ENCODE results near the gene AKR1C4. TPM values are rescaled to one million over a fixed set of nuclear protein-coding genes. Genes with fewer than 3 reads are reported as not detected.

The AKR1C4 gene
- total RNA-seq (not detected), polyA plus RNA-seq (not detected)
- long read RNA-seq, donor 1, result 0 reads
- long read RNA-seq, donor 2, result 0 reads

DNA sequence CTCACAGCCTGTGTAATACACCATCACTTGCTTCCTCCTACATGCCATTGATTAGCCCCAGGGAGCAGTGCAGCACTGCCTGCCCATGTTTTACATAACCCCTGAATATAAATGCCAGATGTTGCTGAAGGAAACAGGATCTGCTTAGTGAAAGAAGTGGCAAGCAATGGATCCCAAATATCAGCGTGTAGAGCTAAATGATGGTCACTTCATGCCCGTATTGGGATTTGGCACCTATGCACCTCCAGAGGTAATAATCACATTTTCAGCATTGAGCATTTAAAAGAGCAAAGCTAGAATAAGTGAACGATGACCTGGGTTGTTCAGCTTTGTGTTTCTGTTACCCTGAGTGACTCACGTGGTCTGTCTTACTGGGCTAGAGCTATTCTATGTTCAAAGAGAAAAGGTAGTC lies at the start of gene AKR1C4:
Gene AKR1C4, plus strand, starts transcription at position 136 of the 412 bp plus-strand sequence. Its CDS starts 31 bp downstream, at position 167.
- no peak within 1 kb of the TSS for H3K27ac ChIP-seq
- no peak for ATAC-seq
- H3K4me3 ChIP-seq, result no peak within 1 kb of the TSS
- H3K36me3 ChIP-seq (ENCODE audit: insufficient read depth in 1 of 2, low read depth in 1 of 2), result no peaks in the 10 kb centered on the region
- no peak for DNase-seq
- intact Hi-C loops (cut with DNase I), result no loop called here
- no peaks in the 10 kb centered on the region for H3K9me3 ChIP-seq
- TF ChIP-seq, protein P1, sequence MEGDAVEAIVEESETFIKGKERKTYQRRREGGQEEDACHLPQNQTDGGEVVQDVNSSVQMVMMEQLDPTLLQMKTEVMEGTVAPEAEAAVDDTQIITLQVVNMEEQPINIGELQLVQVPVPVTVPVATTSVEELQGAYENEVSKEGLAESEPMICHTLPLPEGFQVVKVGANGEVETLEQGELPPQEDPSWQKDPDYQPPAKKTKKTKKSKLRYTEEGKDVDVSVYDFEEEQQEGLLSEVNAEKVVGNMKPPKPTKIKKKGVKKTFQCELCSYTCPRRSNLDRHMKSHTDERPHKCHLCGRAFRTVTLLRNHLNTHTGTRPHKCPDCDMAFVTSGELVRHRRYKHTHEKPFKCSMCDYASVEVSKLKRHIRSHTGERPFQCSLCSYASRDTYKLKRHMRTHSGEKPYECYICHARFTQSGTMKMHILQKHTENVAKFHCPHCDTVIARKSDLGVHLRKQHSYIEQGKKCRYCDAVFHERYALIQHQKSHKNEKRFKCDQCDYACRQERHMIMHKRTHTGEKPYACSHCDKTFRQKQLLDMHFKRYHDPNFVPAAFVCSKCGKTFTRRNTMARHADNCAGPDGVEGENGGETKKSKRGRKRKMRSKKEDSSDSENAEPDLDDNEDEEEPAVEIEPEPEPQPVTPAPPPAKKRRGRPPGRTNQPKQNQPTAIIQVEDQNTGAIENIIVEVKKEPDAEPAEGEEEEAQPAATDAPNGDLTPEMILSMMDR (IDR thresholded peaks at IDR 0.05), result no peak
- 36 to 55% (median 37%) methylated on average over 4 of the region's 4 CpGs for WGBS, 3 donors
- H3K27me3 ChIP-seq (ENCODE audit: insufficient read depth in 3 of 3, low read length in 2 of 3), result no peaks in the 10 kb centered on the region
- no peaks in the 10 kb centered on the region for H3K4me1 ChIP-seq

DNA sequence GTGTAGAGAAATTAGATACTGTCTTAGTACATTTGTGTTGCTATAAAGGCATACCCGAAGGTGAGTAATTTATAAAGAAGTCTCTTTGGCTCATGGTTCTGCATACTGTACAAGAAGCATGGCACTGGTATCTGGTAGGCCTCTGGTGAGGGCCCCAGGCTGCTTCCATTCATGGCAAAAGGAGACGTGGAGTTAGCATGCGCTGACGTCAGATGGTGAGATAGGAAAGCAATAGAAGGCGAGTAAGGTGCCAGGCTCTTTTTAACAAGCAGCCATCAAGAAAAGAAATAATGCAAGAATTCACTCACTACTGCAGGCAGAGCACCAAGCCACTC lies 49.8 kb upstream of the AKR1C4 start:
- no peak overlapping the region for H3K4me3 ChIP-seq
- TF ChIP-seq, protein P1 (IDR thresholded peaks at IDR 0.05), result no peak
- WGBS, 3 donors, result 71 to 80% (median 73%) methylated on average over 5 of the region's 5 CpGs
- no peak overlapping the region for H3K27ac ChIP-seq
- no peaks in the 10 kb centered on the region for H3K36me3 ChIP-seq (ENCODE audit: insufficient read depth in 1 of 2, low read depth in 1 of 2)
- no peaks in the 10 kb centered on the region for H3K9me3 ChIP-seq
- ATAC-seq (no peak), DNase-seq (no peak)
- no peaks in the 10 kb centered on the region for H3K4me1 ChIP-seq
- H3K27me3 ChIP-seq (ENCODE audit: insufficient read depth in 3 of 3, low read length in 2 of 3), result no peaks in the 10 kb centered on the region
- intact Hi-C loops (cut with DNase I), result no loop called here

DNA sequence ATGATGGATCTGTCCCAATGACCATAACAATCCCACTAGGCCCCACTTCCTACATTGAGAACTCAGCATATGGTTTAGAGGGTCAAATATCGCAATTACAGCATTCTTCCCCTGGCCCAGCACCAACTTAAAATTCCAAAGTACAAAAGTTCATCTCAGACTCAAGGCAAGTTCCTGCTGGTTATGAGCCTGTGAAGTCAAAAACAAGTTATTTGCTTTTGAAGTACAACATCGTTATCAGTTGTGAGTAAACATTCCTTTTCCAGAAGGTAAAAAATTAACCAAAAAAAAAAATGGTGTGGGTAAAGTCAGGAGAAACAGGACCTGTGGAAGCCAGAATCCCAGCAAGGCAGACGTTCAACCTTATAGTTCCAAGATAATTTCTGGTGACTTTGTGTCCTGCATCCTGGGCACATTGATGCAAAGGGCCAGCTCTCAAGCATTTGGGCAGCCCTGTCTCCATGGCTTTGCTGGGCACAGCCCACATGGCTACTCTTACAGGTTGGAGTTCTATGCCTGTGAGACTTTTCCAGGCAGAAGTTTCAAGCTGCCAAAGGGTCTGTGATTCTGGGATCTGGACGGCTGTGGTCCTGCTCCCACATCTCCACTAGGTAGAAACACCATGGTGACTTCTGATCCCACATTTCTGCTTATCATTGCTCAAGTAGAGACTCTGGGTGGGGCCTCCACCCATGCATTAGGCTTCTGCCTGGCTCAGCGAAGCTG lies 49.2 kb upstream of the AKR1C4 start:
- no peak for ATAC-seq
- intact Hi-C loops (cut with DNase I), result no loop called here

GRCh38 chr10:5147981-5148677 lies 48.5 kb upstream of the AKR1C4 start:
- H3K4me3 ChIP-seq, result no peak overlapping the region
- intact Hi-C loops (cut with DNase I), result no loop called here
- WGBS, 3 donors, result 50 to 56% (median 54%) methylated on average over 3 of the region's 3 CpGs
- H3K27me3 ChIP-seq (ENCODE audit: insufficient read depth in 3 of 3, low read length in 2 of 3), result no peaks in the 10 kb centered on the region
- H3K9me3 ChIP-seq, result no peaks in the 10 kb centered on the region
- no peak for ATAC-seq
- H3K4me1 ChIP-seq, result no peaks in the 10 kb centered on the region
- H3K27ac ChIP-seq, result no peak overlapping the region
- H3K36me3 ChIP-seq (ENCODE audit: insufficient read depth in 1 of 2, low read depth in 1 of 2), result no peaks in the 10 kb centered on the region
- no peak for DNase-seq
- TF ChIP-seq, protein P1 (IDR thresholded peaks at IDR 0.05), result no peak

More for the DNA sequence above, 49.2 kb upstream of the AKR1C4 start:
- Histone ChIP-seq H3K4me1 (no peaks in the 10 kb centered on the region), H3K27me3 (ENCODE audit: insufficient read depth in 3 of 3, low read length in 2 of 3) (no peaks in the 10 kb centered on the region), H3K36me3 (ENCODE audit: insufficient read depth in 1 of 2, low read depth in 1 of 2) (no peaks in the 10 kb centered on the region), H3K4me3 (no peak overlapping the region), H3K9me3 (no peaks in the 10 kb centered on the region), H3K27ac (no peak overlapping the region)
- TF ChIP-seq, protein P1 (IDR thresholded peaks at IDR 0.05), result no peak
- DNase-seq, result no peak
- WGBS, 3 donors, result 49 to 58% (median 56%) methylated on average over 5 of the region's 5 CpGs
